CD4-positive, alpha-beta T cell (primary cell): ENCODE data around the gene SYCP2L. TPM values are rescaled to one million over a fixed set of nuclear protein-coding genes. Genes with fewer than 3 reads are reported as not detected.

Experiments
- ATAC-seq: fragments of 200-7000 bp; cut with Tn5 transposase; one replicate; pipeline ENCODE4 v1.10.0; 2022; ENCODE audit warnings: mild to moderate bottlenecking; ENCODE audit not compliant: poor library complexity
- CTCF ChIA-PET: fragments of 350-600 bp; sonication (Branson Sonifier 250); formaldehyde crosslinking; loops from one replicate; lab custom pipeline; 2021; ENCODE audit warnings: antibody characterized with exemption, inconsistent platforms; lab: Charles Lee
- POLR2A ChIA-PET: fragments of 350-600 bp; sonication (Branson Sonifier 250); formaldehyde crosslinking; loops from one replicate; lab custom pipeline; 2021; ENCODE audit warnings: antibody characterized with exemption, inconsistent platforms; lab: Charles Lee
- DNase-seq, 14 experiments: peaks; one replicate each; pipeline ENCODE4 v3.0.0-alpha.2; 2013 to 2020; ENCODE audit warnings: mixed read lengths in 2 of 14
- H3K27ac ChIP-seq, 2 donors: one replicate each; pipeline versions ENCODE4 v1.5.1 to v1.7.0; 2013; ENCODE audit warnings: low read length in 2 of 2, low read depth in 1 of 2, mild to moderate bottlenecking in 1 of 2
- H3K27me3 ChIP-seq, 2 experiments: 1 replicate in 1 of 2; 2 replicates in 1 of 2; pipeline versions ENCODE4 v1.6.1 to v1.7.0; 2013; ENCODE audit warnings: low read length in 2 of 2, control low read depth in 1 of 2, mild to moderate bottlenecking in 1 of 2, moderate library complexity in 1 of 2; ENCODE audit not compliant: insufficient read depth in 2 of 2, control insufficient read depth in 1 of 2
- H3K36me3 ChIP-seq: one replicate; pipeline ENCODE4 v1.6.1; 2013; ENCODE audit warnings: low read length, control low read depth; ENCODE audit not compliant: insufficient read depth
- H3K4me1 ChIP-seq: one replicate; pipeline ENCODE4 v1.6.1; 2013; ENCODE audit warnings: low read length, control low read depth; ENCODE audit not compliant: insufficient read depth
- H3K4me3 ChIP-seq: one replicate; pipeline ENCODE4 v1.5.1; 2013; ENCODE audit warnings: mild to moderate bottlenecking, low read length, moderate library complexity
- H3K9me3 ChIP-seq, 2 experiments: 1 replicate in 1 of 2; 2 replicates in 1 of 2; pipeline versions ENCODE4 v1.6.1 to v1.7.0; 2013; ENCODE audit warnings: low read length in 2 of 2, mild to moderate bottlenecking in 2 of 2, control low read depth in 1 of 2, moderate library complexity in 1 of 2; ENCODE audit not compliant: control insufficient read depth in 1 of 2, insufficient read depth in 1 of 2
- H3K27ac Mint-ChIP-seq: one replicate; pipeline ENCODE4 v1.8.0; 2020; ENCODE audit warnings: mixed read lengths
- H3K27me3 Mint-ChIP-seq: one replicate; pipeline ENCODE4 v1.8.0; 2021; ENCODE audit warnings: mixed read lengths
- H3K36me3 Mint-ChIP-seq: one replicate; pipeline ENCODE4 v1.8.0; 2021; ENCODE audit warnings: low read depth, mixed read lengths
- H3K4me1 Mint-ChIP-seq: one replicate; pipeline ENCODE4 v1.8.0; 2021; ENCODE audit warnings: low read depth, mixed read lengths
- H3K4me3 Mint-ChIP-seq: one replicate; pipeline ENCODE4 v1.8.0; 2020; ENCODE audit warnings: mild to moderate bottlenecking, mixed read lengths
- H3K9me3 Mint-ChIP-seq: one replicate; pipeline ENCODE4 v1.8.0; 2020; ENCODE audit warnings: mixed read lengths
- CTCF ChIP-seq: fragments of 200-600 bp; IDR thresholded peaks from one replicate; pipeline ENCODE4 v1.8.0; 2022; ENCODE audit warnings: antibody characterized with exemption, mild to moderate bottlenecking
- intact Hi-C, 2 experiments: fragments of 100-400 bp; cut with DNase I in 1 of 2; cut with micrococcal nuclease in 1 of 2; formaldehyde crosslinking; loops; one replicate each; pipeline versions ENCODE4 v1.15.1 to v1.9.0; 2023 to 2025; cut with DNase I, micrococcal nuclease
- total RNA-seq, 174 experiments: library from RNA in 2 of 174; stranded (reverse) in 2 of 174; gene quantifications; one replicate each; pipeline ENCODE4 v1.2.3 and lab custom pipeline; 2021 to 2026

Gene SYCP2L
- total RNA-seq, 2 experiments from 2014 or later, result 0.36 TPM; not detected in 1

DNA sequence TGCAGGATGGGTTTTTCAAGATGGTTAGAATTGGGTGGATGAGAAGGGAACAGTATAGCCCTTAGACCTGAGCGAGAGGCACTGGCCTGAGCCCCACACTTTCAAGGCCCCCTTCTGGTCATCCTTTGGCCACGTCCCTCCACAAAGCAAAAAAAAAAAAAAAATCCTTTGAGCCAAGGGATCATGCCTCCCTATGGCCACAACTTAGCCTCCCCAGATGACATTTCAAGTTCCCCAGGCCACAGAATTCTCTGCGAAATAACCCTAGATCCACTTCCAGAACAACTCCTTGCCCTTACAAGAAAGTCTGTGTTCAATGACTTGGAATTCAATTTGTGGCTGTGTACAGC lies 126.8 kb downstream of the SYCP2L start:
- Mint-ChIP-seq H3K27me3 (peaks cover 51% of the 10 kb centered on the region), H3K4me3 (no peak overlapping the region), H3K4me1 (no peaks in the 10 kb centered on the region), H3K9me3 (no peaks in the 10 kb centered on the region), H3K27ac (no peak overlapping the region), H3K36me3 (no peaks in the 10 kb centered on the region)
- intact Hi-C loops, result no loop called here
- ChIA-PET POLR2A (no interaction called here), CTCF (no interaction called here)
- DNase-seq, result no peak
- Histone ChIP-seq H3K36me3 (no peaks in the 10 kb centered on the region), H3K27me3 (peaks cover 11 to 22% of the 10 kb centered on the region in 2 experiments), H3K27ac (no peak overlapping the region), H3K9me3 (no peaks in the 10 kb centered on the region), H3K4me1 (no peaks in the 10 kb centered on the region), H3K4me3 (no peak overlapping the region)
- TF ChIP-seq CTCF, result no peak
- ATAC-seq, result no peak

DNA sequence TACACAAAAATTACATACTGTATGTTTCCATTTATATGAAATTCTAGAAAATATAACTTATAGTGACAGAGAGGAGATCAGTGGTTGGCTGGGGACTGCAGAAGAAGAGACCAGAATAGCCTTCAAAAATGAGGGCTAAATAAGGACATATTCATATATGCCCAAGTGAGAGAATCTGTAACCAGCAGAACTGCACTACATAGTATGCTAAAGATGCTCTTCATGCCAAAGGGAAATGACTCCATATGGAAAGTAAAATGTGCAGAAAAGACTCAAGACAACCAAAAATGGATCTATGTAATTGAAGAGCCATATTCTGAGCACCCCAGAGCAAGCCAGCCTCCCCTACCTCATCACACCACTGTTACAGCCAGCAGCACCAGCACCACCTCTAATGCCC lies 128.2 kb downstream of the SYCP2L start:
- H3K36me3 ChIP-seq, result no peaks in the 10 kb centered on the region
- Mint-ChIP-seq H3K27me3 (peaks cover 46% of the 10 kb centered on the region), H3K27ac (no peak overlapping the region), H3K4me1 (no peaks in the 10 kb centered on the region), H3K36me3 (no peaks in the 10 kb centered on the region), H3K4me3 (no peak overlapping the region), H3K9me3 (no peaks in the 10 kb centered on the region)
- H3K4me3 ChIP-seq, result no peak overlapping the region
- no peaks in the 10 kb centered on the region for H3K9me3 ChIP-seq
- peaks cover 8 to 20% of the 10 kb centered on the region in 2 experiments for H3K27me3 ChIP-seq
- no peak for ATAC-seq
- intact Hi-C loops, result no loop called here
- no peak for TF ChIP-seq CTCF
- no peak for DNase-seq
- no peak overlapping the region for H3K27ac ChIP-seq
- H3K4me1 ChIP-seq, result no peaks in the 10 kb centered on the region
- ChIA-PET CTCF (no interaction called here), POLR2A (no interaction called here)

- DNase-seq (no peak), ATAC-seq (no peak)
- CTCF ChIA-PET, result no interaction called here
- no peaks in the 10 kb centered on the region for H3K4me1 Mint-ChIP-seq
- H3K36me3 ChIP-seq, result no peaks in the 10 kb centered on the region
- no peak for TF ChIP-seq CTCF
- POLR2A ChIA-PET, result no interaction called here
- peaks cover 46% of the 10 kb centered on the region for H3K27me3 Mint-ChIP-seq
- H3K4me1 ChIP-seq, result no peaks in the 10 kb centered on the region
- H3K4me3 ChIP-seq, result no peak overlapping the region
- no peak overlapping the region for H3K4me3 Mint-ChIP-seq
- no peaks in the 10 kb centered on the region for H3K9me3 ChIP-seq
- H3K27ac Mint-ChIP-seq, result no peak overlapping the region
- peaks cover 8 to 20% of the 10 kb centered on the region in 2 experiments for H3K27me3 ChIP-seq
- intact Hi-C loops, result no loop called here
- H3K27ac ChIP-seq, result no peak overlapping the region
- no peaks in the 10 kb centered on the region for H3K36me3 Mint-ChIP-seq
- no peaks in the 10 kb centered on the region for H3K9me3 Mint-ChIP-seq
These were observed 129.6 kb downstream of the SYCP2L start for GRCh38 chr6:11016452-11016851.
